NCI-H1105 treated with DMSO at 0.1 percent for 48 hours (cell line): Measurements from ENCODE around the gene CENPA.
"Not testable (repeated sequence)": the region's sequence is repeated elsewhere in the genome, so short reads cannot be mapped to it uniquely, and the experiment has no call there.

Experiments used
- DNase-seq: peaks from one replicate; lab custom pipeline; 2025; lab: John Stamatoyannopoulos, UW

CENPA gene

DNA sequence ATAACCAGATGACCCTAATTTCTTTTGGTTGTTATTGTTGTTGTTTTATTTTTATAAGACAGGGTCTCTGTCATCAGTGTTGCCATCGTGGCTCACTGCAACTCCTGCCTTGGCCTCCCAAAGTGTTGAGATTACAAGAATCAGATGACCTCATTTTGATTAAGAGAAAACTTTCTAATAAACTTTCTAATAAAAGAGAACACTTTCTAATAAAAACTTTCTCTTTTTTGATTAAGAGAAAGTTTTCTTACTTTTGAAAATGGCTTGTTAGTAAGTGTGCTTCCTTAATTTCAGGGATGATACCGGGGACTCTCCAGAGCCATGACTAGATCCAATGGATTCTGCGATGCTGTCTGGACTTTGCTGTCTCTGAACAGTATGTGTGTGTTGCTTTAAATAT is 7.7 kb downstream of the CENPA start:
- no peak for DNase-seq

DNA sequence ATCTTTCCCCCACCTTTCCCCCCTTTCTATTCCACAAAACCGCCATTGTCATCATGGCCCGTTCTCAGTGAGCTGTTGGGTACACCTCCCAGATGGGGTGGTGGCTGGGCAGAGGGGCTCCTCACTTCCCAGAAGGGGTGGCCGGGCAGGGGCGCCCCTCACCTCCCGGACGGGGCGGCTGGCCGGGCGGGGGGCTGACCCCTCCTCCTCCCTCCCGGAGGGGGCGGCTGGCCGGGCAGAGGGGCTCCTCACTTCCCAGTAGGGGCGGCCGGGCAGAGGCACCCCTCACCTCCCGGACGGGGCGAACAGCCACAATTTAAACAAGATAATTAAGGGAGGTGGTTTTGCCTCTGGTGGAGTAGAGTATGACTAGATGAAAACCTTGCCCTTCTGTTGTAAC is 9.3 kb downstream of the CENPA start:
- not testable (repeated sequence) for DNase-seq

DNA sequence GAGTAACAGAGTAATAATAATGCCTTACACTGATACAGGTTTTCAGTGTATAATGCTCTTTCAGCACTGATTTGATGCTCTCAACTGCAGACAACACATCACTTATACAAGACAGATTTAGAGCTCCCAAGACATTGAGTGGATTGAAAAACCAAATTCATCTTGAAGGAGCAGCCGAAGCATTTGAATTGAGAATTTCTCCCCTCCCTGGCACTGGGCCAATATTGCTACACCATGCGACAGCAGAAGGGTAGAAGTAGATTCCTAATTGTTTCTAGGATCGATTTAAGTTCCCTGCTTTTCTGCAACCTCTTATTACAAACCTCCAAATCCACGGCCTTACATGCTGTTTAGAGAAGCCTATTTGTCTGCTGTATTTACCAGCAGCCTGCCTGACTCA is 15.5 kb downstream of the CENPA start:
- no peak for DNase-seq

DNA sequence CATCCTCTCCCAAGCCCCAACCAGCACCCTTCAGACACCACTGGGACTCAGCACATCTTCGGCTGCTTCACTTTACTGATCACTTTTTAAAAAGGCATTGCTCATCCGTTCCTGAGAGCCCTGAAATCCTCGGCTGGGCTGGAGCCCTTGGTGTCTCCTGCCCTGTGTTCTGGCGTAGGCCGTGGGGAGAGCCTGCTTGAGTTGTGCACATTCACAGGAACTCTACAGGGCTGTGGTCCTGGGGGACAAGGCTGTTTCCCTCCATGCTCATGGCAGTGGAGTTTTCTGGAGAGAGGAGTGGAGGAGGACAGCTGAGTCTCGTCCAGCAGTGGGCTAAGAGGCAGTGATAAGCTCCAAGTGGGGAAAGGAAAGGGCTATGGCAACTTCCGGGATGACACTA is 15.9 kb downstream of the CENPA start:
- no peak for DNase-seq

DNA sequence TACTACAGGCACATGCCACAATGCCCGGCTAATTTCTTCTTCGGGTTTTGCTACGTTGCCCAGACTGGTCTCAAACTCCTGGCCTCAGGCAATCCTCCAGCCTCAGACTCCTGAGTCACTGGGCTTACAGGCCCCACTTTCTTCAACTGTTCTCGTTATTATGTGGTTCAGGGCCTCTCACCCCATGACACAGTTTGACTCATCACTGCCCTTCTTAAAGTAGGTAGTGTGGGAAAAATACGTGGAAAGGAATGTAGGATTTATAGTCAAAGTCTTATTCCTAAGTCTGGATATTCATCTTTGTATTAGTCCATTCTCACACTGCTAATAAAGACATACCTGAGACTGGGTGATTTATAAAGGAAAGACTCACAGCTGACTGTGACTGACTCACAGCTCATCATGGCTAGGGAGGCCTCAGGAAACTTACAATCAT is 19.4 kb downstream of the CENPA start:
- DNase-seq, result no peak

DNA sequence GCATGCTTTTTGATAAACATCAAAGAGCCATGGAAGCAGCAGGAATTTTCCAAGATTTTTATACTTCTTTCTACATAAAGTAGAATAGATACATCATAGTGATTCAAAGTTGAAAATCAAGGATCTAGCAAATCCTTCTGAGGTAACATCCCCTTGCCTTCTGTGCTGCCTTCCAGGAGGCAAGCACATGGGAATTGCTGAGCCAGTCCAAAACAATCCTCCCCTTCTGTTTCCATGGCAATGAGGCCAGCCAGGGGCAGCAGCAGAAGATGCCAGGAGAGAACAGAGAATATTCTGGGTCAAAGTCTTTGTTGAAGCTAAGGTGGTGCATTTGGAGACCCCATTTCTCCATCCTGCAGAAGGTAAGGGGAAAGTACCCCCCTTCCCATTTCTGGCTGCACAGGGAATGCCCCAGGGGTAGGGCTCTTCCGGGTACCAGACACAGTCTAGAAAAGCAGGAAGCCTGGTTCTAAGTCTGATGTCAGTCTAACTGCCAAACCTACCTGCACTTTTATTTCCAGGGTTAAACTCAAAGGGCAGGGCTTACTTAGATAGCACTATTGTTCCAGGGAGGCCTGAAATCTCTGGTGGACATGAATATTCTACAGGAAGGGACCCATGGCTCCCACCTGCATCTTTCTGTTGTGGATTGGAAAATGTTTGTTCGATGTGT is 22.1 kb downstream of the CENPA start:
- DNase-seq, result no peak

DNA sequence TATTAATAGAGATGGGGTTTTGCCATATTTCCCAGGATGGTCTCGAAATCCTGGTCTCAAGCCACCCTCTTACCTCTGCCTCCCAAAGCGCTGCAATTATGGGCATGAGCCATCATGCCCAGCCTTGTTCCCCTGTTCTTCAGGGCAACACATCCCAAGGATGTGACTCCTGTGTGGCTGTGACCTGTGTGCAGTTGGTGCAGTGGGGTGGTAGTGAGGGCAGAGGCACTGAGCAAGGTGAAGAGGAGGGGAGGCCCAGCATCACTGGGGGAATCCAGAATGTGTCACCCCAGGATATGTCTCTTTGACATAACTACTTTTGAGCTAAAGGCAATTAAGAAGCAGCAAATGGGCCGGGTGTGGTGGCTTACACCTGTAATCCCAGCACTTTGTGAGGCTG is 23.4 kb downstream of the CENPA start:
- no peak for DNase-seq

DNA sequence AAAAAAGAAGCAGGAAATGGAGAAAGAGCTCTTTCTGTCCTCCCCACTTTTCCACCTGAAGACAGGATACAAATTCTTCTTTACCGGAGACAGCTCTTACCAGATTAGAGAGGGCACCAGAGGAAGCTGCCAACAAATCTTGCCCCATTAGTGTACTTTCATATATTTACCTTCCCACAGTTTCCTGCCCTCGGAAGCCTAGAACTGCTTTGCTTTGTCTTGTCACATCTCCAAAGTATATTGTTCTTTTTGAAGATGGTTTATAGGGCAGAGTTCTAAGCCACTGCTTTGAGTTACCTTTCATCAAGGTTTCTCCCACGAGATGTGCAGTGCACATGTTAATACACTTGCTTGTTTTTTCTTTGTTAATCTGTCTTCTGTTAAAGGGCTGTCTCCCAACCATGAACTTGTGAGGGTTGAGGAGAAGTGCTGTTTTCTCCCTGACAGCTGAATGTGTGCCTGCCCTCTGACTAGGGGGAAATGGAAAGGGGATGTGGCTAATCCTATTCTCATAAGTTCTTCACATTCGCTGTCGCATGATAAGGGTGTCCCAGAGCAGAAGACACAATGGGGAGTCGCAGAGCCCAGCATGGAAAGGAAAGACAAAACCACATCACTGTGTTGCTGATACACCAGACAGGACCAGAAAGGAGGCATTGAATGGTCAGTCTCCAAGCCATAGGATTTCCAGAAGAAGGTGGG is 24.2 kb downstream of the CENPA start:
- no peak for DNase-seq

DNA sequence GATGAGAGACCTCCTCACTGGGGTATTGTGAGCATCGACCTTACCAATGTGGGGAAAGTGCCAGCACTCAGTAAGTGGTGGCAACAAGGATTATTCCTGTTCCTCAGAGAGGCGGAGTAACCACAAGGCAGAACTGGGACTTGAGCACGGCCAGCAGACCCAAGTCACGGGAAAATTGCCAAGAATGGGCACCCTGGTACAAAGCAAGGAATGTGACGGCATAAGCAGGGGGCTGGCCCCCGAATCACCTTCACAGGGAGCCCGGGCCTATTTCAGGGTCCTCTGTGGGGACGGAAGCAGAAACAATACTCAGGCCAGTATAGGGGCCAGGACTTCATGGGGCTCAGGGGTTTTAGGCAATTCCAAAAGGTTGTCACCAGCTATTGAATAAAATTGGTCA is 25.4 kb downstream of the CENPA start:
- DNase-seq, result no peak

DNA sequence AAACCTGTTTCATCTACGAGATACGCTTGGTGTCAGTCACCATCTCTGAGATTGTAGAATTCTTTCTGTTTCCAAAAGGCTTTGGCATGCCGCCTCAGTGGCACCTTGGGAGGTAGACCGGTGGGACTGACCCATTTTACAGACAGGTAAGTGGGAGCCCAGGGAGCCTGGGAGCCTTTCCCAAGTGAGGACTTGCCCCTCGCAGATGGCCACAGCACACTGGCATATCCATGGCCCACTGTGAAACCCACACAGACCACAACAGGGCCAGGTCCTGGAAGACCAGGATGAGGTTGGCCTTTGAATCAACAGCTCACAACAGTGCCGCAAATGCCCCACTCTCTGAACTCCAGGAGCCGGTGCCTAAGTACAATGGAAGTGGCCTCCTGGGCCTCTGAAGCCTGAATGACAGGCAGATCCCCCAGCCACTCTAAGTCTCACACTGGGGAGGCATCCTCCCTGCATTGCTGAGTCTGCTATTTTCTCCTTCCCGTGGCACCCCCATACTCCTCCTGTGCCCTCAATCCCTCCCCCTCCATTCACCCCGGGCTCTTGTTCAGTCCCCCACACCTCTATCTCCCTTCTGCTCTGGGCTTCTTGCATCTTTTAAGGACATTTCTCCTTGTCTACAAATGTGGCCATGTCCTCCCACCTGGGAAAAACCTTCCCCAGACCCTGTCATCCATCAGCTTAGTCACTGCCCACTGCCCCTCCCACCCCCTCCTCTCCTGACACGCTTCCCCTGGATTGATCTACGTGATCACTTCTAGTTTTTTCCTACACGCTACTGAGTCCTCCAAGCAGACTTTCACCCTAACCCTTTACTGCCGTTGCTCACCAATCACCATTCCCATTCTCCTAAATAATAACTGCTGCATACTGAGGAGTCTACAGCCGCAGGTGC is 26.2 kb downstream of the CENPA start:
- no peak for DNase-seq

DNA sequence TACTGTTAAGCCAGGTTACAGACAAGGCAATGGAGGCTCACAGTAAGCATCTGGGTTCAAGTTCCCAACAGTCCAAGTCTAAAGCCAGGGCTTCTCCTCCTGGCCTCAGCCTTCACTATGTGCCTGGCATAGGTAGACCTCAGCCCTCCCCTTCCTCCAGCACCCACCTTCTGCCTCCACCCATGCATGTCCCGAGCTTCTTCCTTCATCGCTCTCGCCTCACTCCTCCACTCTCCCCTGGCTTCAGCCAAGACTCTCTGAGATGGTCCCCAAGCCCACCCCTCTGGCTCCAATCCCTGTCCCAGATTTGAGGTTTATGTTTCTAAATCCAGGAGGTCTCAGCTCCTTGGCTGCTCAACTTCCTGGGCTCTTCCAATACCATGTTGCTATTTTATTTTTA is 26.9 kb downstream of the CENPA start:
- no peak for DNase-seq

DNA sequence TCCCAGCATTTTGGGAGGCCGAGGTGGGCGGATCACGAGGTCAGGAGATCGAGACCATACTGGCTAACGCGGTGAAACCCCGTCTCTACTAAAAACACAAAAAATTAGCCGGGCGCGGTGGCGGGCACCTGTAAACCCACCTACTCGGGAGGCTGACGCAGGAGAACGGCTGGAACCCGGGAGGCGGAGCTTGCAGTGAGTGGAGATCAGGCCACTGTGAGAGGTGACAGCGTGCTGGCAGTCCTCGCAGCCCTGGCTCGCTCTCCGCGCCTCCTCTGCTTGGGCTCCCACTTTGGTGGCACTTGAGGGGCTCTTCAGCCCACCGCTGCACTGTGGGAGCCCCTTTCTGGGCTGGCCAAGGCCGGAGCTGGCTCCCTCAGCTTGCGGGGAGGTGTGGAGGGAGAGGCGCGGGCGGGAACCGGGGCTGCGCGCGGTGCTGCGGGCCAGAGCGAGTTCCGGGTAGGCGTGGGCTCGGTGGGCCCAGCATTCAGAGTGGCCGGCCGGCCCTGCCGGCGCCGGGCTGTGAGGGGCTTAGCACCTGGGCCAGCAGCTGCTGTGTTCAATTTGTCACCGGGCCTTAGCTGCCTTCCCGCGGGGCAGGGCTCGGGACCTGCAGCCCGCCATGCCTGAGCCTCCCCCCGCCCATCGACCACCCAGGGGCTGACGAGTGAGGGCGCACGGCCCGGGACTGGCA is 28.4 kb downstream of the CENPA start:
- DNase-seq, result not testable (repeated sequence)

DNA sequence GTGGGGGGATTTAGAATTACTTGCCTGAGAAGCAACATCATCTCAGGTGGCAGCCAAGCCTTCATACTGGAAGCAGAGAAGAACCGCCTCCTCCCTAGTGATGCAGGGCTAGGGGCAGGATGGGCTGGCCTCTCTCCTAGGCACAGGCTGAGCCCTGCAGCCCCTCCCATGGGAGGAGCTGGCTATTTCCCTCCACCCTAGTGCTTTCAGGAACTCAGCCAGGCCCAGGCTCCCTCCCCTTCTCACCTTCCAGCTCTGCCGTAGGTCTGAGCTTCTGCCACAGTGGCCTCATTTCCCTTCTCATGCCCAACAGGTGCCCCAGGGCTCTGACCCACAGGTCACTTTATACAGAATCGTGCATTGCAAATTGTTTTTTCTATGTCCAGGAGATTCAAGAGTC is 31.0 kb downstream of the CENPA start:
- DNase-seq, result no peak

DNA sequence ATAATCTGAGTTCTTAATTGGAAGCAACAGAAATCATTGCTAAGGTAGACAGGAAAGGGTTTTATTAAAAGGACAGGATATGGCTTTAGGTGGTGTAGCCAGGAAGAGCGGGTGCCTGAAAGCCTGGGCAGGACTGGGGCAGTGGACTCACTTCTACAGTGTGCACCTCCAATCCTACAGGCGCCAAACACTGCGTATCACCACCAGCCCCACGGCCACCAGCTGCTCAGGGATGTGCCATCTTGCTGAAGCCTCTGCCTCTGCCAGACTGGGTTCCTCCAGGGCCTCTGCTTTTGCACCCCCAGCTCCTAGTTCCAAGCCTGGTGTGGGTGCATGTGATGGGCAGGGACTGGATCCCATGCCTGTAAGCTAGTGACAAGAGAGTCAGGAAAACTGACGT is 32.4 kb downstream of the CENPA start:
- DNase-seq, result no peak

DNA sequence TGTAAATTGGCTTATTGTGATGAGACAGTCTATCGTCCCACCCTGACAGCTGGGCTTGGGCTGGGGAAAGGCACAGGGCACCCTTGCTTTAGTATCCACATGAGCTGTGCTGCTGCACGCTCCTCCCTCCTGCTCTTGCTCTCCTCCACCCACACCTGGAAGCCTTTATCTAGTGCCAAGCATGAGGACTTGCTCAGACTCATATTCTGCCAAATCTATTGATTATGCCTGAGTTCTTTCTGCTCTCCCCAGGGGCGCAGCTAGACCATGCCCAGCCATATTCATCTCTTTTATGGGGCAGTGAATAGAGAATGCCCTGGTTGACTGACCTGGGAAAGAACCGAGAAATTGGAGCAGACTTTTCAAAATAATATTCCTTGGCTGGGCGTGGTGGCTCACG is 33.1 kb downstream of the CENPA start:
- DNase-seq, result no peak

DNA sequence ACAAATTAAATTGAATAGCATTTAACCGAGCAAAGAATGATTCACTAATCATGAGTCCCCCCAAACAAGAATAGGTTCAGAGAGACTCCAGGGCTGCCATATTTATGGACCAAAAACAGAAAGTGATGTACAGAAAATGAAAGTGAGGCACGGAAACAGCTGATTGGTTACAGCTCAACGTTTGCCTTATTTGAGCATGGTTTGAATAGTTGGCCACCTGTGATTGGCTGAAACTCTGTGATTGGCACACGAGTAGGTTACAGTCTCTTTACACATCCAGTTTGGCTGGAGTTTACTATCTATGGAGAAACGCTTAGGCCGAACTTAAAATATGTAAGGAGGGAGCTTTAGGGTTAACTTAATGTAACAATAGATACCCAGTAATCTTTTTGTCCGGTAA is 35.1 kb downstream of the CENPA start:
- DNase-seq, result no peak

DNA sequence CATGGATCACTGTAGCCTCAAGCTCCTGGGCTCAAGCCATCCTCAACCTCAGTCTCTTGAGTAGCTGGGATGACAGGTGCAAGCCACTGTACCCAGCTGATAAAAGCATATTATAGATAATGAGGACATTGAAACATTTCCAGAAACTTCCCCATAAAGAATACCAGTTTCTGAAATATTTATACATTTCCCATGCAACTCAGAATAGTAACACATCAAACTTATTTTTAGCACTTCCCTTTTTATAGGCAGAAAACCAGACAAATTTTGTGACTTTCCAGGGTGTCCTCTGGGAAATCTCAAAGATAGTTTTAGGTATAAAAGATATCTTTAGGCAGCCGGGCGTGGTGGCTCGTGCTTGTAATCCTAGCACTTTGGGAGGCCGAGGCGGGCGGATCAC is 37.0 kb downstream of the CENPA start:
- DNase-seq, result no peak

DNA sequence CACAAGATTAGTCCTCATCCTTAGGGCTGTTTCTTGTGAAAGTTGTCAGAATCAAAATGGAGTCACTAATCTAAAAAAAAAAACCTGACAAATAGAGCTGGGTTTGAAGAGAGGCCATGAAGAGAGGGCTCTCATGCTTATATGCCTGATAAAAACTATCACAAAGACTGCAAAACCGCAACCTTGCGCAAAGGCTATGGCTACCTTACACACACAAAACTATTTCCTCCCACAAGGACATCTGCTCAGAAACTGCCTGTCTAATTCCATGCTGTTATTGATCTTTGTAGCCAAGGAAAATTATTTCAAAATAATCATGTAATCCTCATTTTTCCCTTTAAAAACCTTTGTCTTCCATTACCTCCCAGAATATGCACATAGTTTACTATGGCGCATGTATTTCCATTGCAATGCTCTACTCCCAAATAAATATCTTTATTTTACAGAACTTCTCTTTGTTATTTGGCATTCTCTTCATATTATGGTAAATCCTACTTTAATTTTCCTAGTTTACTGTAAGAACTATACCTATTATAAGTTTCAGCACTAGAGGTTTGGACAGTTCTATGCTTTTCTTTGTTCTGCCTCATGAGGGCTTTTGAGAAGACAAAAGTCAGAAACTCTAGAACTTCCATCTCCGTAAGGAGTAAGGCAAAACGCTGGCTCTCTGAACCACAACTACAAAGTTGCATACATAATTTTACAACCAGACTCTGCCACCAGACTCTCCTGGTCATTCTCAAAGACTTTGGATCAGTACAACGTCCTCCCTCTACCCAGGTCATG is 52.5 kb downstream of the CENPA start:
- DNase-seq, result no peak

DNA sequence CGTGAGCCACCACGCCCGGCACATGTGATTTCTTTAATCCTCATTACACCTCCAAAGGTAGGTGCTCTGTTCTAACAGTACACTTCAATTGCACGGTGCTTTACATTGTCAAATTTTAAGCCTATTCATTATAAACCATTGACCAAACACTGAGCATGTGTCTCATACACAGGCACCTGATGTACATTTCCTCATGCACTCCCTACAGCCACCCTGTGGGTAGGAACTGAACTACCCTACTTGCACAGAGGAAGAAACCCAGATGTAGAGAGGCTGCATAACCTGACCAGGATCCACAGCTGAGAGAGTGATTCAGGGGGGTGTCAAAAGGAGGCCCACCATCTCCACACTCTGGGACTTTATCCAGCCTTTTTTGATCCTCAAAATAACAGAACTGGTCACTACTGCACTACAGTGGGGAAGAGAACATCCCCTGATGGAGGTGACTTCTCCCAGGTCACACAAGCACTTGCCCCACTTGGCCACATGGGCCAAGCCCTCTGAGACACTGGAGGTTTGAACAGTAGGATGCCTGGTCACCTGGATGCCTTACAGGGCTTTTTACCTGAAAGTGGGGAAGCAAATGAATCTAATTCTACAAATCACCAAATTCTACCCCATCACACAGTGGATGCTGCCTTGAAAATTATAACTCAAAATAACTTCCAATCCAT is 55.2 kb downstream of the CENPA start:
- no peak for DNase-seq

DNA sequence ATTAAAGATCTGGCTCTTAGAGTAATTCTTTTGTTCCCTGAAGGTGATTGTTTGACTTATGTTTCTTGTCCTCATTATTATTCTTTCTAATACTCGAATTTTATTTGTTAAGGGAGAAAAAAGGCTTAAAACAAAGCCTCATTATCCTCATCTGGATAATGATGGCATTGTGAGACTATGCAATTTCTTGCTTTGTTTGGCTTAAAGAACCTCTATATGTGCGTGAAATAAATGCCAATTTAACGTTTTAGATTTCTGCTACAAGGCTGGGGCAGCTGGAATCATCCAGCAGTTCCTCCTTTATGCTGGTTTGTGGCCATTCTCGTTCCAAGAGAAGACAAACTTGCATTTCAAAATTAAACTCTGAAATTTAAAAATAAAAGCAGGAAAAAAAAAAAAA is 57.2 kb downstream of the CENPA start:
- no peak for DNase-seq
